ENCODE results near the gene RBX1.
"Not testable (repeated sequence)": the region's sequence is repeated elsewhere in the genome, so short reads cannot be mapped to it uniquely, and the experiment has no call there.

Gene RBX1

GRCh38 chr22:40950962-40951794, at the start of gene RBX1:
Gene RBX1, plus strand, starts transcription at chr22:40951378. Its CDS starts 21 bp downstream, at chr22:40951399.
- DNase-seq (ENCODE audit: low spot score) = peak; percentile 97

- DNase-seq (ENCODE audit: low spot score) = no peak
Observed at GRCh38 chr22:40904101-40904500, 47.1 kb upstream of the RBX1 start.

- DNase-seq (ENCODE audit: low spot score) = no peak
Observed at GRCh38 chr22:40908895-40909294, 42.3 kb upstream of the RBX1 start.

GRCh38 chr22:40911772-40912171, 39.4 kb upstream of the RBX1 start:
- no peak for DNase-seq (ENCODE audit: low spot score)

- not testable (repeated sequence) for DNase-seq (ENCODE audit: low spot score)
Observed at GRCh38 chr22:40912987-40913386, 38.2 kb upstream of the RBX1 start.

- no peak for DNase-seq (ENCODE audit: low spot score)
Observed at GRCh38 chr22:40919446-40919845, 31.7 kb upstream of the RBX1 start.

- DNase-seq (ENCODE audit: low spot score) = no peak
Observed at GRCh38 chr22:40920526-40920925, 30.7 kb upstream of the RBX1 start.

GRCh38 chr22:40922484-40923303, 28.5 kb upstream of the RBX1 start:
- peak; percentile 70 for DNase-seq (ENCODE audit: low spot score)

GRCh38 chr22:40928657-40929056, 22.5 kb upstream of the RBX1 start:
- DNase-seq (ENCODE audit: low spot score) = no peak

- no peak for DNase-seq (ENCODE audit: low spot score)
Observed at GRCh38 chr22:40932396-40932795, 18.8 kb upstream of the RBX1 start.

- no peak for DNase-seq (ENCODE audit: low spot score)
Observed at GRCh38 chr22:40939202-40939601, 12.0 kb upstream of the RBX1 start.

- no peak for DNase-seq (ENCODE audit: low spot score)
Observed at GRCh38 chr22:40951795-40952605, 822 bp downstream of the RBX1 start.

GRCh38 chr22:40953471-40953870, 2.3 kb downstream of the RBX1 start:
- DNase-seq (ENCODE audit: low spot score) = no peak

- DNase-seq (ENCODE audit: low spot score) = no peak
Observed at GRCh38 chr22:40954113-40954512, 2.9 kb downstream of the RBX1 start.

- no peak for DNase-seq (ENCODE audit: low spot score)
Observed at GRCh38 chr22:40955571-40955970, 4.4 kb downstream of the RBX1 start.

- no peak for DNase-seq (ENCODE audit: low spot score)
Observed at GRCh38 chr22:40957601-40958000, 6.4 kb downstream of the RBX1 start.

GRCh38 chr22:40958299-40958698, 7.1 kb downstream of the RBX1 start:
- no peak for DNase-seq (ENCODE audit: low spot score)

GRCh38 chr22:40960145-40960544, 9.0 kb downstream of the RBX1 start:
- no peak for DNase-seq (ENCODE audit: low spot score)

- peak; percentile 14 for DNase-seq (ENCODE audit: low spot score)
Observed at GRCh38 chr22:40965936-40966725, 15.0 kb downstream of the RBX1 start.

- peak; percentile 37 for DNase-seq (ENCODE audit: low spot score)
Observed at GRCh38 chr22:40966726-40967085, 15.5 kb downstream of the RBX1 start.

- no peak for DNase-seq (ENCODE audit: low spot score)
Observed at GRCh38 chr22:40967111-40967760, 16.1 kb downstream of the RBX1 start.
